ENCODE results near the gene EPN1. TPM values are rescaled to one million over a fixed set of nuclear protein-coding genes. Genes with fewer than 3 reads are reported as not detected.
A peak's percentile ranks its signal among the peaks of the same experiment; 100 is the strongest.

Gene EPN1
- total RNA-seq, 1 experiment from 2014 or later, result 157 TPM

- Histone ChIP-seq H3K36me3 (replicated peaks; ENCODE audit: control insufficient read depth, insufficient read depth, low read length) (peaks cover 10% of the 10 kb centered on the region), H3K27me3 (ENCODE audit: control insufficient read depth, insufficient read depth, low read length) (no peaks in the 10 kb centered on the region), H3K4me3 (ENCODE audit: insufficient read depth, low read depth, low read length) (peak within 1 kb of the TSS; percentile 81)
- DNase-seq, result peak; percentile 96
Measured at GRCh38 chr19:55643003-55643886, 31.8 kb upstream of the EPN1 start, which contains the start of gene ZNF581. TSS of gene ZNF581 (plus strand) at chr19:55643649. CDS start at chr19:55644572, 923 bp downstream.

GRCh38 chr19:55643887-55644176 is 31.2 kb upstream of the EPN1 start:
- H3K27me3 ChIP-seq (ENCODE audit: control insufficient read depth, insufficient read depth, low read length), result no peaks in the 10 kb centered on the region
- peaks cover 10% of the 10 kb centered on the region for H3K36me3 ChIP-seq (replicated peaks; ENCODE audit: control insufficient read depth, insufficient read depth, low read length)
- H3K4me3 ChIP-seq (ENCODE audit: insufficient read depth, low read depth, low read length), result peak overlapping the region; percentile 81
- no peak for DNase-seq

- Histone ChIP-seq H3K36me3 (replicated peaks; ENCODE audit: control insufficient read depth, insufficient read depth, low read length) (peaks cover 10% of the 10 kb centered on the region), H3K4me3 (ENCODE audit: insufficient read depth, low read depth, low read length) (peak overlapping the region; percentile 81), H3K27me3 (ENCODE audit: control insufficient read depth, insufficient read depth, low read length) (no peaks in the 10 kb centered on the region)
- DNase-seq, result no peak
Measured at GRCh38 chr19:55644191-55644833, 30.7 kb upstream of the EPN1 start.

GRCh38 chr19:55644842-55645511 is 30.0 kb upstream of the EPN1 start:
- Histone ChIP-seq H3K27me3 (ENCODE audit: control insufficient read depth, insufficient read depth, low read length) (no peaks in the 10 kb centered on the region), H3K36me3 (replicated peaks; ENCODE audit: control insufficient read depth, insufficient read depth, low read length) (peaks cover 10% of the 10 kb centered on the region), H3K4me3 (ENCODE audit: insufficient read depth, low read depth, low read length) (no peak overlapping the region)
- DNase-seq, result no peak

- Histone ChIP-seq H3K36me3 (replicated peaks; ENCODE audit: control insufficient read depth, insufficient read depth, low read length) (peaks cover 10% of the 10 kb centered on the region), H3K27me3 (ENCODE audit: control insufficient read depth, insufficient read depth, low read length) (no peaks in the 10 kb centered on the region), H3K4me3 (ENCODE audit: insufficient read depth, low read depth, low read length) (no peak overlapping the region)
- no peak for DNase-seq
Measured at GRCh38 chr19:55645512-55645881, 29.5 kb upstream of the EPN1 start.

- H3K4me3 ChIP-seq (ENCODE audit: insufficient read depth, low read depth, low read length), result peak overlapping the region; percentile 81
- DNase-seq, result peak; percentile 66
- peaks cover 10% of the 10 kb centered on the region for H3K36me3 ChIP-seq (replicated peaks; ENCODE audit: control insufficient read depth, insufficient read depth, low read length)
- H3K27me3 ChIP-seq (ENCODE audit: control insufficient read depth, insufficient read depth, low read length), result no peaks in the 10 kb centered on the region
Measured at GRCh38 chr19:55646889-55647731, 27.9 kb upstream of the EPN1 start.

GRCh38 chr19:55647732-55648584 is 27.1 kb upstream of the EPN1 start, which contains the start of gene CCDC106:
TSS of gene CCDC106 (plus strand) at chr19:55648212. CDS start at chr19:55649047, 835 bp downstream.
- Histone ChIP-seq H3K36me3 (replicated peaks; ENCODE audit: control insufficient read depth, insufficient read depth, low read length) (peaks cover 10% of the 10 kb centered on the region), H3K4me3 (ENCODE audit: insufficient read depth, low read depth, low read length) (peak within 1 kb of the TSS; percentile 81), H3K27me3 (ENCODE audit: control insufficient read depth, insufficient read depth, low read length) (no peaks in the 10 kb centered on the region)
- DNase-seq, result peak; percentile 94

- Histone ChIP-seq H3K4me3 (ENCODE audit: insufficient read depth, low read depth, low read length) (peak overlapping the region; percentile 81), H3K36me3 (replicated peaks; ENCODE audit: control insufficient read depth, insufficient read depth, low read length) (peaks cover 10% of the 10 kb centered on the region), H3K27me3 (ENCODE audit: control insufficient read depth, insufficient read depth, low read length) (no peaks in the 10 kb centered on the region)
- peak; percentile 80 for DNase-seq
Measured at GRCh38 chr19:55648585-55649267, 26.3 kb upstream of the EPN1 start.

- peak; percentile 42 for DNase-seq
- no peaks in the 10 kb centered on the region for H3K27me3 ChIP-seq (ENCODE audit: control insufficient read depth, insufficient read depth, low read length)
- H3K36me3 ChIP-seq (replicated peaks; ENCODE audit: control insufficient read depth, insufficient read depth, low read length), result peaks cover 10% of the 10 kb centered on the region
- no peak overlapping the region for H3K4me3 ChIP-seq (ENCODE audit: insufficient read depth, low read depth, low read length)
Measured at GRCh38 chr19:55649268-55650125, 25.5 kb upstream of the EPN1 start.

GRCh38 chr19:55650126-55650557 is 24.9 kb upstream of the EPN1 start:
- Histone ChIP-seq H3K4me3 (ENCODE audit: insufficient read depth, low read depth, low read length) (no peak overlapping the region), H3K36me3 (replicated peaks; ENCODE audit: control insufficient read depth, insufficient read depth, low read length) (peaks cover 5% of the 10 kb centered on the region), H3K27me3 (ENCODE audit: control insufficient read depth, insufficient read depth, low read length) (no peaks in the 10 kb centered on the region)
- no peak for DNase-seq

- peak; percentile 25 for DNase-seq
- no peaks in the 10 kb centered on the region; the same call in 1 of the 2 replicates for H3K36me3 ChIP-seq (replicated peaks; ENCODE audit: control insufficient read depth, insufficient read depth, low read length)
- no peak overlapping the region for H3K4me3 ChIP-seq (ENCODE audit: insufficient read depth, low read depth, low read length)
- H3K27me3 ChIP-seq (ENCODE audit: control insufficient read depth, insufficient read depth, low read length), result no peaks in the 10 kb centered on the region
Measured at GRCh38 chr19:55650602-55651230, 24.3 kb upstream of the EPN1 start.

GRCh38 chr19:55651236-55651635 is 23.8 kb upstream of the EPN1 start:
- Histone ChIP-seq H3K4me3 (ENCODE audit: insufficient read depth, low read depth, low read length) (no peak overlapping the region), H3K36me3 (replicated peaks; ENCODE audit: control insufficient read depth, insufficient read depth, low read length) (no peaks in the 10 kb centered on the region; the same call in 1 of the 2 replicates), H3K27me3 (ENCODE audit: control insufficient read depth, insufficient read depth, low read length) (no peaks in the 10 kb centered on the region)
- DNase-seq, result no peak
